GM19324 (cell line): ENCODE results near the gene CLTRN.
"Not testable (repeated sequence)": the region's sequence is repeated elsewhere in the genome, so short reads cannot be mapped to it uniquely, and the experiment has no call there.

Source experiments
- ATAC-seq: cut with Tn5 transposase; IDR thresholded peaks from one replicate; pipeline ENCODE4 v1.9.1; 2021; ENCODE audit warnings: mild to moderate bottlenecking, moderate library complexity; ENCODE audit not compliant: unreplicated experiment, low FRiP score

The CLTRN gene

DNA sequence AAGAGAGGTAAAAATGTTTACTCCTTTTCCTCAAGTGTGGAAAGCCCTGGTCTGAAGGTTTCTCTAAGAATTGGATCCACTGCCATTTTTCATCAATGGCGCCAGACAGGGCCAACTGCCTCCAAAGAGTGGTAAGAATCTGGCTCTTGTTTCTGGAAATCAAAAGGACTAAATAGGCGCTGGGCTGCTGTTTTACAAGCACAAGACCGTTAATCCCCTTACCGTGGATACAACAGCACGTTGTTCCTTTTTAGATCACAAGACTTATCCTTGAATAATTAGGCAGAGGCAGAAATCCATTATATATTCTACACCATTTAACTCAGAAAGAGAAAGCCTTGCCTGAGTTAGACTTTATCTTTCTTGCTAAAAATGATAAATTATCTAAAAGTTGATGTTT is 10.6 kb downstream of the CLTRN start:
- no peak for ATAC-seq

DNA sequence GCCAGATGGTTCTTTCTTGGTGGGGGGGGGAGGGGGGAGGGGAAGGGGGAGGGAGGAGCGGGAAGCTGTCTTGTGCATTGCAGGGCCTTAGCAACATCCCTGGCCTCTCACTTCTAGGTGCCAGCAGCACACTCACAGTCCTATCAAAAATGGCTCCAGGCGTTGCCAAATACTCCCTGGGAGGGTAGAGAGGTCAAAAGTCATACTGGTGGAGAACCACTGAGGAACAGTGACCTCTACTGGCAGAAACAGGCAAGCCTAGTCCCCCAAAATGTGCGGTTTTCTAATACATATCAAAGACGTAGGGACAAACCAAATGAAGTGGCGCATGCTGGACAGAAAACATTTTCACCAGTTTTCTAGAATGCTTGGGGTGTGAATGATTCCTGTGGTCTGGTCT is 17.1 kb downstream of the CLTRN start:
- not testable (repeated sequence) for ATAC-seq

DNA sequence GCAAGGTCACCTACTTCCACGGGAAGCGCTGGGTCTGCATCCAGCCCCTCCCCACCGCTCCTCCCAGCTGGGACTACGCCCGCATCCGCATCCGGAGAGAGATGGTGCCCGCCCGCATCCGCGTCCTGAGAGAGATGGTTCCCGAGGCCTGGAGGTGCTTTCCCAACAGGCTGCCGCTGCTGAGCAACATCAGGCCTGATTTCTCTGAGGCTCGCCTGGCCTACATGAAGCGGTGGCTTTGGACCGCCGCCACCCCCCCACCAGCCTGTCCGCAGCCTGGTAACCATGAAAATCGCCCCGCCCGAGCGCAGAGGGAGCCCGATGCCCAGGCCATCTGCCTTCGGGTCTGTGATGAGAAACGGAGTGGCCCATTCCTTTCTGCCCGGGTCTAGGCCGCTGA is 18.1 kb downstream of the CLTRN start:
- no peak for ATAC-seq

DNA sequence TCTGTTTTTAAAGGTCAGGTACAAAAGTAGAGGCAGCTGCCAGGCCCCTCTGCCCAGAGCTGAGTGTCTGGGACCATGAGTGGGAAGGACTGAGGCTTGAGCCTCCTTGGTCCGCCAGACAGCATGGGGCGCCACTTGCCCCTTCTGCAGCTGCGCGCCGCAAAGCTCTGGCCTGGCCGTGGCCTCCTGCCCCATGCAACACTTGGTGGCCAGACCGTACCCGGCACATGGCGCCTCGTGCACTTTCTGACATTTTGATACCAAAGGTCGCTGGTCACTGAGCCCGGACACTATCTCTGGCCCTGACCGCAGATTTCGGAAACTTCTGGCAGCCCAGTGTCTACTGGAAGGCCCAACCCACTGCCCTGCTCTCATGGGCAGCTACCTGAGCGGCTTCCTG is 18.6 kb downstream of the CLTRN start:
- ATAC-seq, result no peak

DNA sequence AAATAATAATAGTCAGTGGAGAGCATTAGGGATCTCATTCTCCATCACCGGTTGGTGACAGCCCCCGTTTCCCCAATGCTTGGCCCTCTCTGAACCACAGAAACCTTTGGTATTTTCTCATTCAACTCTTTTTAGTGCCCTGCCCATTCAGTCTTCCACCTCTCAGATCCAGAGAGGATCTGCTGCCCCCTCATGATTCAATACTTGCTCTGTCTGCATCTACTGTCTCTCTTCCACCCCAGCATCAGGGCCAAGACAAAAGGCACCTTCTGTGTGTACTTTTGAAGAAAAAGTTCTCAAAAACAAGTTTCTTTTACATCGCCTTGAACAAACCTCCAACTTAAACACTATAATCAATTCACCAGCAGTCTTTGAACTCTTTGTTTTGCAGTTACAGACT is 19.3 kb downstream of the CLTRN start:
- no peak for ATAC-seq

DNA sequence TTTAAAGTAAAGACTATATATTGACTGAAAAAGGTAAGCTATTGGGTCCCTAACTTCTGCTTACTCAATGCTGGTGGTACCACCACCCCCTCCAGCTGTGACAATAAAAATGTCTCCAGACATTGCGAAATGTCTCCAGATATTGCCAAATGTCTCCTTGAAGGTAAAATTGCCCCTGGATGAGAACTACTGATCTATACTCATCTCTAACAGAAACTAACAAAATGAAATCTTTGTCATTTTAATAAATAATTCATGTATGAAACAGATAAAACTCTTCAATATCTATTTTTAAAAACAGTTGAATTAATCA is 20.1 kb downstream of the CLTRN start:
- no peak for ATAC-seq

DNA sequence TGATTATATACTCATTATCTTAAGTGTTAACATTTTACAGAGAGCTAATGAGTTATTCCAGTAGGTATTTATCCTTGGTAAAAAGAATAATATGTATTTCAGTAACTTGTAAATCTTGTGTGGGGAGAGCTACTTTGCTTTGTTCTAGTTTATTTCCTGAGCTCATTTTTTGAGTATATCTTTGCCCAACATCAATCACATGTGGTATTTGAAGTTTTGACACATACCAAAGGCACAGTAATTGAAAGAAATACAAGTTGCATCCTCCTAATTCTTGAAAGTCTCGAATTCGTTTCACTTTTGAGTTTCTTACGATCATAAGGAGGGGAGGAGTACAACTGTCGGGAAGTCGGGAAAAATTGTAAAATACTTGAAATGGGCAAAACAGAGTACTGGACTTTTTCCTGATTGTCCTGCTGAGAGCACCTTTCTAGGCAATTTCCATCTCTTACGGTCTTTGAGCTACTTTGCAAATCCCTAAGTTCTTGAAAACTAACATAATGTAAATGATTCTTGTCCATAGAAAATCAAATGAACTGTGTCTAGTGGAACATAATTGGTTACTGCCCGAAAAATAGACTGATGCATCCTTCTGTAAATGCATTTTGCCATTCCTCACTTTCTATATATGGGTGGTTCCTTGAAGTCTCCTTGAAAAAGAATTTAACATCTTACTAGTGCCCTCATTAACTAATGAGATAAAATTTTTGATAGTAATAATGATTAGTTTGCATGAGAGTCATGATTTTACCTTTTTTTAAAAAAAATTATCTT is 20.6 kb downstream of the CLTRN start:
- no peak for ATAC-seq

DNA sequence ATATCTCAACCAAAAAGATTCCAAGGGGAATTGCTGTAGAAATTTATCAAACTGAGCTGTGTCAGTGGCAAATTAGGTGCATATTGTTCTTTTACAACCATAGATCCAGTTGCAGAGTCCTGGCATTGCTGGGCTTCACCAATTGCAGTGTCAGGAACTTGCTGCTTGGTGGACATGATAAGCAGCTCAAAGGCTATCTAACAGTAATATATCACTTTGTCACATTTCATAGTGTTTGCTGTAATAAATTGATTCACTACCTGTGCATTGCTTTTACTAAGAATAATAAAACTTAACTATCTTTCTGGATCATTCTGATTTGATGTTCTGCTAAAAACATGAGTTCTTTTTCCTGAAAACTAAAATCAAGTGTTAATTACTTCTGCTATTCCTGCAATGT is 33.0 kb downstream of the CLTRN start:
- ATAC-seq, result no peak

DNA sequence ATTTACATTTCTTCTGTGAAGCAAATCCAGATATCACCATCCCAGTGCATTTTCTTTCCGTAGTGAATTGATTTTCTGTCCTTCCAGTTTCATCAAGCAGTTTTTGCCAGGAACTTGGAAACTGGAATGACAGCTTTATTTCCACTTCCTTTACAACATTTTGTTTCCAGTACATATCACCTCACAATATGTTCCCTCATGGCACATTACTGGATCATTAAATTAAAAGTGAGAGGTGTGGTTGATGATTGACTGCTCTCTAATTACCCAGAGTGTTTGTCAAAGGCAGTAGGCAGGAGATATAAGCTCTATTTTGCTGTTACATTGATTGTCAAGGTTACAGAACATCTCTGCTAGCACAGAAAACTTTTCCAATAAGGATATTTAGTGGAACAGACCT is 41.6 kb downstream of the CLTRN start:
- ATAC-seq, result no peak

DNA sequence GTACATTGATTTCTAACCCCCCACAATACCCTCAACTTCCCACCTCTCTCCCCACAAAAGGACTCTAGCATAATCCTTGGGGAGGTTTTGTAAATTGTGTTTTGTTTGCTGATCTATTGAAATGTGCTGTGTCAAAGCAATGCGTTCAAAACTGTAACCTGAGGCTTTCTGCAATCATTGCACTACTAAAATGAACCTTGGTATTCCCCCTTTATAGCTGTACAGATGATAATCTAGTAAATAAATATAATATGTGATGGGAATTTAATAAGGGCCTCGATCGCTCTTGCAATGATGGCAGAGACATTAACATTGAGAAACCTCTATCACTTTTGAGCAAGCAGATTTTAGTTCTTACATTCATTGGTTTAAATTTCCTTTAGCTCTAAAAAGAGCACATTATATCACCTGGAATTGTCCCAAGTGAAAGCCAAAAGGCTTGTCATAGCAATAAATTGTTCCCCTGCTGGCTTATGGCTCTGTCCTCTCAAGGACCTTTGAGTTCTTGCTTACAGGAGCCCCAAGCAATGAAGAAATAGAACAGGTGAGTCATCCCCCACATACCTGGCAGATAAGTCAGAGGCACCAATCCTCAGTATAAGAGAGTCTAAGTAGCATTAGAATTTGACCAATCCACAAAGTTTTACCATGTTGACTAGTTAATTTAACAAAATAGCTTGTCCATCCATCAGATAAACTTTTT is 45.4 kb downstream of the CLTRN start:
- ATAC-seq, result no peak

DNA sequence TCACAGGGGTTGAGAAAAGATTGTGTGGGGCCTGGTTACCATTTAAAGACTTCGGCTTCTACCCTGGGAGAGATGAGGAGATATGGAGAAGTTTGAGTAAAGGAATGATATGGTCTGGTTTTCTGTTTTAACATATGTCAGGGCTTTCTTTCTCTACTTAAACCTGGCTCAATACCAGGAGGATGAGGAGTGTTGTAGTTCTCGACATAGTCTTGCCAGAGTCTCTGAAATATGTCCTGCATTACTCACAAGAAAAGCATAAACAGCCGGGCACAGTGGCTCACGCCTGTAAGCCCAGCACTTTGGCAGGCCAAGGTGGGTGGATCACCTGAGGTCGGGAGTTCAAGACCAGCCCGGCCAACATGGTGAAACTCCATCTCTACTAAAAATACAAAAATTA is 47.5 kb downstream of the CLTRN start:
- no peak for ATAC-seq

DNA sequence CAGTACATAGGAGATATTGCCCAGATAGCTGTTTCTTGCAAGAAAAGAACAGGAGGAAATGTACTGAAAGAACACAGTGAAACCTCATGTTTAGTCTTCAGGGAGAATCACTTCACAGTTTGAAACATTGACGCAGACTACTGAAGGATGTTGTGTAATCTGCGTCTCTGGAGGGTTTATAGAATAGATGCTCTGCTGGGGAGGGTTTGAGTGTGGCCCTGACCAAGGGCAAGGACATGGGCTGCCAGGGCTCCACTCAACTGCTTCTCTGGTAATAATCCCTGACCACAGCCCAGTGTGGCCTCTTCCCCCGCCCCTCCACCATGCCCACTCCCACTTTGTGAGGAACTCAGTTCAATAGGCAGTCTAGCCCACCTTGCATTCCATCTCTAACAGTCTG is 48.1 kb downstream of the CLTRN start:
- ATAC-seq, result no peak

DNA sequence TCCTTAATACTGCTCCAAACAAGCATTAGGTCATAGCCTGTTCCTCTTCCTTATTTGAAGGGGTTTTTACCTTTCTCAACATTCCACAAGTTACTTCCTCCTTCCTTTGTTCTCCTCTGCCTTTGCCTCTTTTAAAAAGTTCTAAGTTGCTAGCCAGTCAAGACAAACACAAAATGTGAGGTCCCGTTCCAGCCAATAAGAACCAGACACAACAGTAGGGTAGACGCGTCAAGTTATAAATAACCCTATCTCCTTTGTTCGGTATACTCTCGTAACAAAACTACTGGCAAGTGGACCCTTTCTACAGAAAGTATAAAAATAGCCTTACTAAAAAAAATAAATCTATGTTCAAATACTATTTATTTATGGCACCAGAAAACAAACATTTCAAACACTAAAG is 57.5 kb downstream of the CLTRN start:
- ATAC-seq, result no peak

DNA sequence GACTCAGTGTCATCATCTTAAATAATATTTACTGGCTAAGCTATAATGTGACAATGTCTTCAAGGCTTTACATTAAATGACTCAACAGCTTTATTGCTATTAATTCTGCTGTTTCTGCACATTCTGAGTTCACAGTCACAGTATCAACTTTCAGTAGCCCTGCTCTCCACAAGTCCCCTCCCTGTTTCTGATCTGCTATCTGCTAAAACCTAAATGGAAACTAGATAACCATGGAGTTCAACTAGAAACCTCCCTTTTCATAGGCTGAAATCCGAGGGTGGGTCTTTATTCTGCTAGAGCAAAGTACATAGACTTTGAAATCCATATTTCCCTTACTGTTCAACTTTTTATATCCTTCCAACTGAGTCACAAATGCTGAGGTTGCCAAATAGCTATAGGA is 58.5 kb downstream of the CLTRN start:
- ATAC-seq, result no peak

DNA sequence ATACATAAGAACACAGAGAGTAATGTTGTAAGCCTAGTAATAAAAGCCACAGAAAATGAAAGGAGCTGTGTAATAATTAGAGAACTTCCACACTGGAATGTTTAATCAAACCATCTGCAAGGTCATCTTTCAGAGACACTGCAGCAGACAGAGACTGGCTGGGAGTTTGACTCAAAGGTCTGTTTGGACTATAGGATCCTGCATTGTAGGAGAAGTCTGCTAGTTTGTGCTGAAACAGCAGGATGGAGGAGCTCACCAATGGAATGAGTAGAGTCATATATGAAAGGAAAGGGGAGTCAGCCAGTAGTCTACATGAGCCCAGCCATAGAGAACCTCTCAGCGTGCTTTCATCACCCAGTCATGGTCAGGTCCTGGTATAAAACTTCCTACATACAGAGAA is 59.4 kb downstream of the CLTRN start:
- no peak for ATAC-seq

DNA sequence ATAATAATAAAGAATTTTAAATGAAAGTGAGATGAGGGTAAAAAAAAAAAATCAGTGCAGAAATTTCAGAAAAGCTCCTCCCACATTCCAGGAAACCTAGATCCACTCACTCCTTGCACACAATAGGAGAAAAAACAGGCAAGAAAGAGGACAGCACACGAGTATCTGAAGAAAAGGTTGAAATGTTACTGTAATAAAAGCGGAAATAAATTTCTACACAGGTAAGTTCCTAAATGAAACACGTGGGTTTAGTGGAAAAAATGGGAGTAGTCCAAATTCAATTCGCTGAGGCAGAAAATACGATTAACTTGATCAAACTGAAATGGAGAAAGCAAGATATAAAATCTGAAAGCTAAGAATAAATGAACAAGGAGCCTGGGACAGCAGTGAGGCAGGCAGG is 61.8 kb downstream of the CLTRN start:
- ATAC-seq, result no peak

DNA sequence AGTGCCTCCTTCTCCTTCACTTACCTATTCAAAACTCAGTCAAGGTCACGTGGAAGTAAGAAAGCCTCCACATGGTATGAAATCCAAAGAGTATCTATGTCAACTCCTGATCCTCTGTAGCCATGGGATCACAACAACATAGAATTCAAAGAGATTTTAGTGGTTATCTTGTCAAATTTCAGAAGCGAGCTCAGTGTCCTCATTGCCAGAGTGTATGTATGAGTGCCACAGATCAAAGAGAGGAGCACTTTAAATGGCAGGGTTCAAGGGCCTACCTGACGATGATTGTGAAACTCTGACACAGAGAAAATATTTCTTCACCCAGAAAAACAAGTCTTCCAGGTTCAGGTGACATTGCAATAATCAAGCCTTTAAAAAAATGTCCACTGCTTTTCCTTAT is 62.7 kb downstream of the CLTRN start:
- ATAC-seq, result no peak

DNA sequence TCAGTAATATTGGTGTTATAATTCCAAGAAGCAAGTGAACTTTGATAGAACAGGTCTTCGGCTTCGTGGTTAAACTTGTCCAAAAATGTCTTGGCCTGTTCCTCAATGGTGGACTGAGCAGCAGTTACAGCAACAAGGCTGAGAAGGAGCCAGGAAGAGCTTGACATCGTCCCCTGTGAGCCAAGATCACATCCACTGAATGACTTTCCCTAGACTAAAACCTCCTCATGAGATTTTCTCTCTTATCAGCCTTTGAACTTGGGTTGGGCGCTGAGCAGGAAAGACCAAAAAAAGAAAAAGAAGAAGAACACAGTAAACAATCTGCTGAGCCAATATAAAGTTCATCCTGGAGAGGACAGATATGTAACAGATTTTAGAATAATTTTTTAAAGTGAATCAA is 63.9 kb downstream of the CLTRN start, which contains the start of gene ACE2:
TSS of gene ACE2 (minus strand) at position 216 of the 400 bp plus-strand sequence. CDS start at position 167, 49 bp downstream.
- ATAC-seq, result no peak

DNA sequence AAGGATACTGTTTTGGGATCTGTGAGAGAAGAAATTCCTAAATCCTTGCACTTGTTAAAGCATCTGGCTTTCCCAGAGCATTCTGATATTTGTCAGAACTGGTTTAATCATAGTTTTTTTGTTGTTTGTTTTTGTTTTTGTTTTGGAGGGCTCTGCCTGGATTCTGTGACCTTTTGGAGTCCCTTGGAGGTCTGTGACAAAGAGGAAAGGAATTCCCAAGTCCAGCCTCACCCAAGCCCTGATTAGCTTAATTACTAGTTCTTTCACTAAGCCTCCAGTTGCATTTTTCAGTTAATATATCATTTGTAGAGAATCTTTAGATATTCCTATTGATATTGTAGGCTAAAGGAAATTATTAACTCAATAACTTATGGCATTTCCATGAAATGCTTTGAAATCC is 64.6 kb downstream of the CLTRN start:
- ATAC-seq, result no peak

DNA sequence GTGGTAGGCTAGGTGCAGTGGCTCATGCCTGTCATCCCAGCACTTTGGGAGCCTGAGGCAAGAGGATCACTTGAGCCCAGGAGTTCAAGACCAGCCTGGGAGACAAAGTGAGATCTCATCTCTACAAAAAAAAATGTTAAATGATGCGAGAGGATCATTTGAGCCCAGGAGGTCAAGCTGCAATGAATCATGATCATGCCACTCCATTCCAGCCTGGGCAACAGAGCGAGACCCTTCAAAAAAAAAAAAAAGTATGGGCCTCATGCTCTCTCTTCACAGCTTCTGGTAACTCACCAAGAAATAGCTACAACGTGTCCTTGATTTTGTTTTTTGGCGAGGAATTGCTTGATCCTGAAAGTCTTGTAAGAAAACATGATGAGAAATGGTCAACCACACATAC is 65.1 kb downstream of the CLTRN start:
- no peak for ATAC-seq

DNA sequence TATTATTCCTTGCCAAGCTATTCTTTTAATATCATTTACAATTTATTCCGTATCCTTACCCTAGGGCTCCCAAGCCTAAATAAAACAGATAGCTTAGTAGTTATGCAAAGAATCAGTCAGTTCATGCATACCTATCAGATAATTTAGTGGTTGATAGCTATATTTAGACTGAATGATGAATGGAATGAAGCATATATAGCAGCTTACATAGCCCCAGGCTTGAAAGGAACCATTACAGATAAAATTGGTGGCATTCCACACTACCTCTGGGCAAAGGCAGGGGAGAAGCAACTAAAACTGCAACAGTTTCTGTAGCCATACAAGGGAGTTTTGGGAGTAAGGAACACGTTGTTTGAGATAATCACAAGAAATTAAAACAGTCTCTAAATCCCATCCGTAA is 66.6 kb downstream of the CLTRN start:
- ATAC-seq, result no peak

DNA sequence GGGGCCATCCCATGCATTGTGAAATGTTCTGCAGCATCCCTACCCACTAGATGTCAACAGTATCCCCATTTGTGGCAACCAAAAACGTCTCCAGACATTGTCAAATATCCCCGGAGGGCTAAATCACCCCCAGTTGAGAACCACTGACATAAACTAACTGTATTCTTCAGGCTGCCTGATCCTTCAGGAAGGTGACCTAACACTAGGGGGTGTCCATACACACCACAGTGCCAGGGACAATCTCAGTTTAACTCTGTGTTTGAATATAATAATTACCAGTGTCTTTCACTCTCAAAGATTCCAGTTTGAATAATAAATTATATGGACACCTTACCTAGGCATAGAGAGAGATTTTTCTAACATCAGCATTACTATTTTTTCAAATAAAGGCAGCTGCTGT is 70.2 kb downstream of the CLTRN start:
- no peak for ATAC-seq
